ENCODE results near the gene PPP1R15A. TPM values are rescaled to one million over a fixed set of nuclear protein-coding genes. Genes with fewer than 3 reads are reported as not detected.
"Not testable (repeated sequence)": the region's sequence is repeated elsewhere in the genome, so short reads cannot be mapped to it uniquely, and the experiment has no call there.

PPP1R15A gene
- total RNA-seq, 1 donor from 2014 or later: 31.8 TPM

- intact Hi-C loops (cut with micrococcal nuclease): no loop called here
- Mint-ChIP-seq H3K4me3 (ENCODE audit: low read depth) (no peak overlapping the region), H3K4me1 (ENCODE audit: low read depth) (no peaks in the 10 kb centered on the region), H3K27me3 (ENCODE audit: low read depth) (no peaks in the 10 kb centered on the region), H3K36me3 (ENCODE audit: low read depth) (peaks cover 54% of the 10 kb centered on the region), H3K27ac (no peak overlapping the region), H3K9me3 (no peaks in the 10 kb centered on the region)
- DNase-seq (ENCODE audit: low spot score): no peak
Measured at GRCh38 chr19:48915757-48916156, 43.5 kb downstream of the PPP1R15A start.

GRCh38 chr19:48918071-48918470, 45.9 kb downstream of the PPP1R15A start:
- no peak overlapping the region for H3K4me3 Mint-ChIP-seq (ENCODE audit: low read depth)

GRCh38 chr19:48918801-48919247, 46.6 kb downstream of the PPP1R15A start:
- H3K27me3 Mint-ChIP-seq (ENCODE audit: low read depth): no peaks in the 10 kb centered on the region
- H3K27ac Mint-ChIP-seq: no peak overlapping the region
- H3K4me1 Mint-ChIP-seq (ENCODE audit: low read depth): no peaks in the 10 kb centered on the region
- no peak for DNase-seq (ENCODE audit: low spot score)
- intact Hi-C loops (cut with micrococcal nuclease): no loop called here
- H3K4me3 Mint-ChIP-seq (ENCODE audit: low read depth): no peak overlapping the region
- H3K36me3 Mint-ChIP-seq (ENCODE audit: low read depth): peaks cover 49% of the 10 kb centered on the region
- no peaks in the 10 kb centered on the region for H3K9me3 Mint-ChIP-seq

More at GRCh38 chr19:48918071-48918470, 45.9 kb downstream of the PPP1R15A start:
- no peaks in the 10 kb centered on the region for H3K4me1 Mint-ChIP-seq (ENCODE audit: low read depth)
- intact Hi-C loops (cut with micrococcal nuclease): no loop called here
- H3K9me3 Mint-ChIP-seq: no peaks in the 10 kb centered on the region
- no peaks in the 10 kb centered on the region for H3K27me3 Mint-ChIP-seq (ENCODE audit: low read depth)
- no peak for DNase-seq (ENCODE audit: low spot score)
- H3K36me3 Mint-ChIP-seq (ENCODE audit: low read depth): peaks cover 51% of the 10 kb centered on the region
- H3K27ac Mint-ChIP-seq: no peak overlapping the region

- H3K4me3 Mint-ChIP-seq (ENCODE audit: low read depth); H3K9me3 Mint-ChIP-seq; H3K27me3 Mint-ChIP-seq (ENCODE audit: low read depth); H3K27ac Mint-ChIP-seq; intact Hi-C loops (cut with micrococcal nuclease); DNase-seq (ENCODE audit: low spot score); H3K4me1 Mint-ChIP-seq (ENCODE audit: low read depth): not testable (repeated sequence)
- peaks cover 46% of the 10 kb centered on the region for H3K36me3 Mint-ChIP-seq (ENCODE audit: low read depth)
Measured at GRCh38 chr19:48919271-48919670, 47.0 kb downstream of the PPP1R15A start.

GRCh38 chr19:48920949-48921348, 48.7 kb downstream of the PPP1R15A start:
- intact Hi-C loops (cut with micrococcal nuclease): no loop called here
- Mint-ChIP-seq H3K27me3 (ENCODE audit: low read depth) (no peaks in the 10 kb centered on the region), H3K27ac (no peak overlapping the region), H3K4me1 (ENCODE audit: low read depth) (no peaks in the 10 kb centered on the region), H3K4me3 (ENCODE audit: low read depth) (no peak overlapping the region), H3K36me3 (ENCODE audit: low read depth) (peaks cover 36% of the 10 kb centered on the region), H3K9me3 (no peaks in the 10 kb centered on the region)
- DNase-seq (ENCODE audit: low spot score): no peak

- H3K36me3 Mint-ChIP-seq (ENCODE audit: low read depth): peaks cover 34% of the 10 kb centered on the region
- H3K27me3 Mint-ChIP-seq (ENCODE audit: low read depth): no peaks in the 10 kb centered on the region
- no peak overlapping the region for H3K4me3 Mint-ChIP-seq (ENCODE audit: low read depth)
- no peak for DNase-seq (ENCODE audit: low spot score)
- H3K4me1 Mint-ChIP-seq (ENCODE audit: low read depth): peaks cover 2% of the 10 kb centered on the region
- intact Hi-C loops (cut with micrococcal nuclease): no loop called here
- H3K27ac Mint-ChIP-seq: no peak overlapping the region
- no peaks in the 10 kb centered on the region for H3K9me3 Mint-ChIP-seq
Measured at GRCh38 chr19:48921721-48922500, 49.7 kb downstream of the PPP1R15A start.

GRCh38 chr19:48922548-48923490, 50.6 kb downstream of the PPP1R15A start:
- Mint-ChIP-seq H3K4me1 (ENCODE audit: low read depth) (peaks cover 4% of the 10 kb centered on the region), H3K4me3 (ENCODE audit: low read depth) (no peak overlapping the region), H3K36me3 (ENCODE audit: low read depth) (peaks cover 32% of the 10 kb centered on the region), H3K27ac (no peak overlapping the region), H3K27me3 (ENCODE audit: low read depth) (no peaks in the 10 kb centered on the region), H3K9me3 (no peaks in the 10 kb centered on the region)
- no peak for DNase-seq (ENCODE audit: low spot score)
- intact Hi-C loops (cut with micrococcal nuclease): no loop called here

GRCh38 chr19:48925240-48925843, 53.1 kb downstream of the PPP1R15A start:
- Mint-ChIP-seq H3K27me3 (ENCODE audit: low read depth) (no peaks in the 10 kb centered on the region), H3K36me3 (ENCODE audit: low read depth) (peaks cover 18% of the 10 kb centered on the region), H3K9me3 (no peaks in the 10 kb centered on the region), H3K4me1 (ENCODE audit: low read depth) (peaks cover 4% of the 10 kb centered on the region), H3K27ac (no peak overlapping the region), H3K4me3 (ENCODE audit: low read depth) (no peak overlapping the region)
- DNase-seq (ENCODE audit: low spot score): no peak
- intact Hi-C loops (cut with micrococcal nuclease): no loop called here

Other genes with a start within 250 kb of the PPP1R15A start
- gene DBP, start 235.0 kb upstream of the PPP1R15A start, total RNA-seq: 7.3 and 7.9 TPM in 2 replicates
- gene CA11, start 226.2 kb upstream of the PPP1R15A start, total RNA-seq: 5.4 and 6.5 TPM in 2 replicates
- 0.46 and 0.55 TPM in 2 replicates for gene NTN5, start 199.4 kb upstream of the PPP1R15A start, total RNA-seq
- not detected in 2 replicates for gene FUT2, start 176.4 kb upstream of the PPP1R15A start, total RNA-seq
- gene MAMSTR, start 152.7 kb upstream of the PPP1R15A start, total RNA-seq: 1.2 and 1.3 TPM in 2 replicates
- 0.57 and 1.0 TPM in 2 replicates for gene RASIP1, start 131.8 kb upstream of the PPP1R15A start, total RNA-seq
- gene IZUMO1, start 125.5 kb upstream of the PPP1R15A start, total RNA-seq: 0.21 TPM in 1 of 2 replicates, not detected in the other
- gene FUT1, start 119.8 kb upstream of the PPP1R15A start, total RNA-seq: 0.27 and 0.64 TPM in 2 replicates
- not detected in 2 replicates for gene FGF21, start 116.9 kb upstream of the PPP1R15A start, total RNA-seq
- gene BCAT2, start 61.4 kb upstream of the PPP1R15A start, total RNA-seq: 87.9 and 88.9 TPM in 2 replicates
- gene HSD17B14, start 35.9 kb upstream of the PPP1R15A start, total RNA-seq: 0.57 and 0.89 TPM in 2 replicates
- 1.6 and 2.2 TPM in 2 replicates for gene PLEKHA4, start 3.8 kb upstream of the PPP1R15A start, total RNA-seq
- not detected in 2 replicates for gene TULP2, start 26.3 kb downstream of the PPP1R15A start, total RNA-seq
- 142 and 147 TPM in 2 replicates for gene NUCB1, start 27.9 kb downstream of the PPP1R15A start, total RNA-seq
- 0.67 TPM in 1 of 2 replicates, not detected in the other for gene DHDH, start 61.3 kb downstream of the PPP1R15A start, total RNA-seq
- 232 and 242 TPM in 2 replicates for gene BAX, start 82.5 kb downstream of the PPP1R15A start, total RNA-seq
- gene FTL, start 92.9 kb downstream of the PPP1R15A start, total RNA-seq: 646 and 658 TPM in 2 replicates
- 68.5 and 70.3 TPM in 2 replicates for gene GYS1, start 120.9 kb downstream of the PPP1R15A start, total RNA-seq
- gene RUVBL2, start 121.5 kb downstream of the PPP1R15A start, total RNA-seq: 160 and 170 TPM in 2 replicates
- gene LHB, start 144.7 kb downstream of the PPP1R15A start, total RNA-seq: 0.41 TPM in 1 of 2 replicates, not detected in the other
- gene CGB3, start 151.9 kb downstream of the PPP1R15A start, total RNA-seq: not detected in 2 replicates
- 0.28 TPM in 1 of 2 replicates, not detected in the other for gene CGB2, start 159.5 kb downstream of the PPP1R15A start, total RNA-seq
- gene CGB1, start 164.5 kb downstream of the PPP1R15A start, total RNA-seq: not detected in 2 replicates
- not detected in 2 replicates for gene CGB5, start 171.4 kb downstream of the PPP1R15A start, total RNA-seq
- gene CGB8, start 176.7 kb downstream of the PPP1R15A start, total RNA-seq: not detected in 2 replicates
- gene CGB7, start 185.3 kb downstream of the PPP1R15A start, total RNA-seq: not detected in 2 replicates
- gene NTF4, start 192.4 kb downstream of the PPP1R15A start, total RNA-seq: not detected in 2 replicates
- not detected in 2 replicates for gene KCNA7, start 200.3 kb downstream of the PPP1R15A start, total RNA-seq
- gene SNRNP70, start 213.0 kb downstream of the PPP1R15A start, total RNA-seq: 259 and 279 TPM in 2 replicates
- gene LIN7B, start 241.9 kb downstream of the PPP1R15A start, total RNA-seq: 5.9 and 7.7 TPM in 2 replicates
- 1.7 and 2.3 TPM in 2 replicates for gene C19orf73, start 246.7 kb downstream of the PPP1R15A start, total RNA-seq
- 3.6 and 5.0 TPM in 2 replicates for gene PPFIA3, start 247.1 kb downstream of the PPP1R15A start, total RNA-seq

Measured in activated T-helper 2 cell treated with anti-CD3 and anti-CD28 coated beads, Interferon-gamma antibody, Interleukin-2, Interleukin-4, amounts not matched to agents 10 μg/mL and 5 μg/mL and 100 μg/mL, durations not matched to agents 14 hours and 24 hours and 36 hours (primary cell).